Tibial nerve (tissue), 4 donors: ENCODE data around the gene NTRK3. TPM values are rescaled to one million over a fixed set of nuclear protein-coding genes. Genes with fewer than 3 reads are reported as not detected.

Source experiments
- DNase-seq, 2 donors: peaks; one replicate each; pipeline ENCODE4 v3.0.0-alpha.2; 2019; ENCODE audit warnings: low spot score in 2 of 2
- H3K27ac ChIP-seq, 4 donors: fragments of 200-600 bp; sonication (generic) in 3 of 4; one replicate each; pipeline ENCODE4 v1.5.1; 2017 to 2019; ENCODE audit warnings: mild to moderate bottlenecking in 1 of 4
- H3K27me3 ChIP-seq, 2 donors: fragments of 200-600 bp; sonication (generic) in 1 of 2; one replicate each; pipeline versions ENCODE4 v1.5.1 to v1.6.0; 2017 to 2019
- H3K36me3 ChIP-seq, 3 donors: fragments of 200-600 bp; sonication (generic); one replicate each; pipeline ENCODE4 v1.5.1; 2018 to 2019
- H3K4me1 ChIP-seq, 4 donors: fragments of 200-600 bp; sonication (generic) in 3 of 4; one replicate each; pipeline ENCODE4 v1.5.1; 2017 to 2019
- H3K4me3 ChIP-seq, 4 donors: fragments of 200-600 bp; sonication (generic) in 3 of 4; one replicate each; pipeline ENCODE4 v1.5.1; 2017 to 2019; ENCODE audit warnings: mild to moderate bottlenecking in 1 of 4, moderate library complexity in 1 of 4
- H3K9me3 ChIP-seq, 4 donors: fragments of 200-600 bp; sonication (generic) in 3 of 4; one replicate each; pipeline ENCODE4 v1.5.1; 2017 to 2019
- EP300 ChIP-seq, 2 donors: sonication (generic); formaldehyde crosslinking; IDR thresholded peaks; one replicate each; pipeline ENCODE4 v1.6.1; 2017; ENCODE audit warnings: antibody characterized with exemption in 2 of 2, mild to moderate bottlenecking in 1 of 2
- POLR2A ChIP-seq, 2 donors: fragments of 450-650 bp; IDR thresholded peaks; one replicate each; pipeline ENCODE4 v1.6.1; 2017; ENCODE audit warnings: antibody characterized with exemption in 2 of 2, mild to moderate bottlenecking in 2 of 2, moderate library complexity in 2 of 2
- WGBS, 2 donors: methylation state at CpG; one replicate each; pipeline ENCODE4 v1.1.5; 2018; 5-methylcytosine and 5-hydroxymethylcytosine counted together
- total RNA-seq, 4 donors: library from RNA; depleted of rRNA; stranded (reverse); fragments of >200 nt; gene quantifications; one replicate each; pipeline ENCODE4 v1.1.0, GENCODE V29; 2016
- TF ChIP-seq, protein P1 (sequence below), 5 experiments: fragments of 200-600 bp in 3 of 5; fragments of 450-650 bp in 2 of 5; sonication (generic) in 3 of 5; IDR thresholded peaks; one replicate each; pipeline ENCODE4 v1.5.1; 2016 to 2019; ENCODE audit warnings: antibody characterized with exemption in 5 of 5, mild to moderate bottlenecking in 3 of 5, moderate library complexity in 2 of 5

NTRK3 gene
- total RNA-seq, 4 donors from 2014 or later, result 53.4 to 85.9 (median 83.6) TPM

- TF ChIP-seq, protein P1, sequence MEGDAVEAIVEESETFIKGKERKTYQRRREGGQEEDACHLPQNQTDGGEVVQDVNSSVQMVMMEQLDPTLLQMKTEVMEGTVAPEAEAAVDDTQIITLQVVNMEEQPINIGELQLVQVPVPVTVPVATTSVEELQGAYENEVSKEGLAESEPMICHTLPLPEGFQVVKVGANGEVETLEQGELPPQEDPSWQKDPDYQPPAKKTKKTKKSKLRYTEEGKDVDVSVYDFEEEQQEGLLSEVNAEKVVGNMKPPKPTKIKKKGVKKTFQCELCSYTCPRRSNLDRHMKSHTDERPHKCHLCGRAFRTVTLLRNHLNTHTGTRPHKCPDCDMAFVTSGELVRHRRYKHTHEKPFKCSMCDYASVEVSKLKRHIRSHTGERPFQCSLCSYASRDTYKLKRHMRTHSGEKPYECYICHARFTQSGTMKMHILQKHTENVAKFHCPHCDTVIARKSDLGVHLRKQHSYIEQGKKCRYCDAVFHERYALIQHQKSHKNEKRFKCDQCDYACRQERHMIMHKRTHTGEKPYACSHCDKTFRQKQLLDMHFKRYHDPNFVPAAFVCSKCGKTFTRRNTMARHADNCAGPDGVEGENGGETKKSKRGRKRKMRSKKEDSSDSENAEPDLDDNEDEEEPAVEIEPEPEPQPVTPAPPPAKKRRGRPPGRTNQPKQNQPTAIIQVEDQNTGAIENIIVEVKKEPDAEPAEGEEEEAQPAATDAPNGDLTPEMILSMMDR (IDR thresholded peaks at IDR 0.05), result no peak
- no peak for TF ChIP-seq EP300 (IDR thresholded peaks at IDR 0.05)
- no peak for TF ChIP-seq POLR2A (IDR thresholded peaks at IDR 0.05)
- no peak for DNase-seq
- H3K27ac ChIP-seq, result no peak overlapping the region
Measured at GRCh38 chr15:88080616-88081015, 175.9 kb downstream of the NTRK3 start.

GRCh38 chr15:88077296-88078020 is 179.1 kb downstream of the NTRK3 start:
- Histone ChIP-seq H3K27ac (no peak overlapping the region), H3K9me3 (no peaks in the 10 kb centered on the region), H3K4me1 (peaks cover 0 to 4% (median 0%) of the 10 kb centered on the region in 4 donors), H3K27me3 (no peaks in the 10 kb centered on the region), H3K36me3 (no peaks in the 10 kb centered on the region), H3K4me3 (no peak overlapping the region)
- 56 to 57% methylated on average over 12 of the region's 12 CpGs for WGBS, 2 donors
- TF ChIP-seq, protein P1 (IDR thresholded peaks at IDR 0.05), result no peak
- no peak for TF ChIP-seq EP300 (IDR thresholded peaks at IDR 0.05)
- TF ChIP-seq POLR2A (IDR thresholded peaks at IDR 0.05), result no peak
- DNase-seq, result no peak

More at GRCh38 chr15:88080616-88081015, 175.9 kb downstream of the NTRK3 start:
- H3K9me3 ChIP-seq, result no peaks in the 10 kb centered on the region
- H3K36me3 ChIP-seq, result no peaks in the 10 kb centered on the region
- peaks cover 0 to 22% (median 0%) of the 10 kb centered on the region in 4 donors for H3K4me1 ChIP-seq
- no peak overlapping the region for H3K4me3 ChIP-seq
- WGBS, 2 donors, result 82 to 83% methylated on average over 3 of the region's 3 CpGs
- H3K27me3 ChIP-seq, result no peaks in the 10 kb centered on the region

- WGBS, 2 donors, result 78 to 83% methylated on average over 1 of the region's 1 CpG
- Histone ChIP-seq H3K4me1 (peaks cover 0 to 4% (median 0%) of the 10 kb centered on the region in 4 donors), H3K4me3 (no peak overlapping the region), H3K36me3 (no peaks in the 10 kb centered on the region), H3K27me3 (no peaks in the 10 kb centered on the region), H3K9me3 (no peaks in the 10 kb centered on the region), H3K27ac (no peak overlapping the region)
- no peak for DNase-seq
- TF ChIP-seq, protein P1 (IDR thresholded peaks at IDR 0.05), result no peak
- TF ChIP-seq EP300 (IDR thresholded peaks at IDR 0.05), result no peak
- no peak for TF ChIP-seq POLR2A (IDR thresholded peaks at IDR 0.05)
Measured at GRCh38 chr15:88076328-88076727, 180.2 kb downstream of the NTRK3 start.

- no peak overlapping the region for H3K4me3 ChIP-seq
- no peaks in the 10 kb centered on the region for H3K27me3 ChIP-seq
- H3K4me1 ChIP-seq, result peaks cover 0 to 4% (median 0%) of the 10 kb centered on the region in 4 donors
Measured at GRCh38 chr15:88075102-88075501, 181.4 kb downstream of the NTRK3 start.

GRCh38 chr15:88074386-88074785 is 182.2 kb downstream of the NTRK3 start:
- WGBS, 2 donors, result 91 to 92% methylated on average over 5 of the region's 5 CpGs
- peaks cover 0 to 2% (median 0%) of the 10 kb centered on the region in 3 donors for H3K36me3 ChIP-seq
- H3K27ac ChIP-seq, result no peak overlapping the region
- TF ChIP-seq EP300 (IDR thresholded peaks at IDR 0.05), result no peak
- TF ChIP-seq, protein P1 (IDR thresholded peaks at IDR 0.05), result no peak
- TF ChIP-seq POLR2A (IDR thresholded peaks at IDR 0.05), result no peak
- H3K27me3 ChIP-seq, result no peaks in the 10 kb centered on the region
- DNase-seq, result no peak
- H3K9me3 ChIP-seq, result no peaks in the 10 kb centered on the region
- no peak overlapping the region for H3K4me3 ChIP-seq
- H3K4me1 ChIP-seq, result peaks cover 0 to 4% (median 0%) of the 10 kb centered on the region in 4 donors

More at GRCh38 chr15:88075102-88075501, 181.4 kb downstream of the NTRK3 start:
- Histone ChIP-seq H3K9me3 (no peaks in the 10 kb centered on the region), H3K36me3 (no peaks in the 10 kb centered on the region), H3K27ac (no peak overlapping the region)
- TF ChIP-seq, protein P1 (IDR thresholded peaks at IDR 0.05), result no peak
- TF ChIP-seq EP300 (IDR thresholded peaks at IDR 0.05) (no peak), POLR2A (IDR thresholded peaks at IDR 0.05) (no peak)
- DNase-seq, result no peak
- 51 to 56% methylated on average over 6 of the region's 6 CpGs for WGBS, 2 donors
